ENCODE results near the gene USP11.

Gene USP11

GRCh38 chrX:47226531-47227333, 6.1 kb upstream of the USP11 start:
- DNase-seq (ENCODE audit: extremely low spot score): no peak
- TF ChIP-seq CTCF (IDR thresholded peaks at IDR 0.05; ENCODE audit: control extremely low read depth, extremely low read depth, low read depth, missing control alignments): no peak
- ChIA-PET POLR2A (no interaction called here), CTCF (no interaction called here)

GRCh38 chrX:47227334-47227583, 5.5 kb upstream of the USP11 start:
- CTCF ChIA-PET: no interaction called here
- no peak for TF ChIP-seq CTCF (IDR thresholded peaks at IDR 0.05; ENCODE audit: control extremely low read depth, extremely low read depth, low read depth, missing control alignments)
- DNase-seq (ENCODE audit: extremely low spot score): no peak
- POLR2A ChIA-PET: no interaction called here

- TF ChIP-seq CTCF (IDR thresholded peaks at IDR 0.05; ENCODE audit: control extremely low read depth, extremely low read depth, low read depth, missing control alignments): no peak
- ChIA-PET POLR2A (interaction anchor here (0.6 kb wide), 1 partner anchor 16 kb away, joined by 3 read pairs; no protein-coding TSS in a partner anchor), CTCF (no interaction called here)
- no peak for DNase-seq (ENCODE audit: extremely low spot score)
Measured at GRCh38 chrX:47228550-47229270, 4.1 kb upstream of the USP11 start.

- ChIA-PET POLR2A (no interaction called here), CTCF (no interaction called here)
- TF ChIP-seq CTCF (IDR thresholded peaks at IDR 0.05; ENCODE audit: control extremely low read depth, extremely low read depth, low read depth, missing control alignments): no peak
- DNase-seq (ENCODE audit: extremely low spot score): no peak
Measured at GRCh38 chrX:47229427-47229826, 3.4 kb upstream of the USP11 start.

- ChIA-PET POLR2A (no interaction called here), CTCF (no interaction called here)
- no peak for TF ChIP-seq CTCF (IDR thresholded peaks at IDR 0.05; ENCODE audit: control extremely low read depth, extremely low read depth, low read depth, missing control alignments)
- no peak for DNase-seq (ENCODE audit: extremely low spot score)
Measured at GRCh38 chrX:47230136-47230868, 2.5 kb upstream of the USP11 start.

GRCh38 chrX:47231167-47231566, 1.6 kb upstream of the USP11 start:
- DNase-seq (ENCODE audit: extremely low spot score): no peak
- CTCF ChIA-PET: no interaction called here
- POLR2A ChIA-PET: no interaction called here

More at GRCh38 chrX:47231167-47231566, 1.6 kb upstream of the USP11 start:
- no peak for TF ChIP-seq CTCF (IDR thresholded peaks at IDR 0.05; ENCODE audit: control extremely low read depth, extremely low read depth, low read depth, missing control alignments)
